ENCODE results near the gene FGB. TPM values are rescaled to one million over a fixed set of nuclear protein-coding genes. Genes with fewer than 3 reads are reported as not detected.

Gene FGB
- total RNA-seq, 1 donor from 2014 or later: not detected

- DNase-seq (ENCODE audit: low read depth): no peak
Observed at GRCh38 chr4:154617820-154618317, 55.1 kb downstream of the FGB start.

GRCh38 chr4:154618708-154619315, 56.0 kb downstream of the FGB start:
- DNase-seq (ENCODE audit: low read depth): peak; percentile 59

GRCh38 chr4:154620111-154620510, 57.3 kb downstream of the FGB start:
- DNase-seq (ENCODE audit: low read depth): no peak

Other genes starting within 250 kb of the FGB start
- 0.03 and 0.05 TPM in 2 replicates for gene DCHS2, start 71.2 kb upstream of the FGB start, total RNA-seq
- 55.7 and 62.0 TPM in 2 replicates for gene PLRG1, start 12.6 kb upstream of the FGB start, total RNA-seq
- not detected in 2 replicates for gene FGA, start 27.7 kb downstream of the FGB start, total RNA-seq
- gene FGG, start 49.6 kb downstream of the FGB start, total RNA-seq: not detected in 2 replicates
- not detected in 2 replicates for gene LRAT, start 181.0 kb downstream of the FGB start, total RNA-seq
- not detected in 2 replicates for gene RBM46, start 218.3 kb downstream of the FGB start, total RNA-seq

Data from myocyte (in vitro differentiated cells).